ENCODE results near the gene SPEM2.

SPEM2 gene

GRCh38 chr17:7393613-7394451, 31.6 kb upstream of the SPEM2 start:
- Histone ChIP-seq H3K9me2 (ENCODE audit: low read depth, low read length) (no peaks in the 10 kb centered on the region), H3K27ac (ENCODE audit: low read depth, low read length, poor library complexity, severe bottlenecking) (no peak overlapping the region), H3K4me3 (ENCODE audit: low read depth, low read length, poor library complexity, severe bottlenecking) (peak overlapping the region; percentile 70), H3K4me2 (ENCODE audit: low read length) (peak overlapping the region; percentile 80), H3F3A (ENCODE audit: insufficient read depth, low read length) (no peaks in the 10 kb centered on the region), H3K36me3 (ENCODE audit: insufficient read depth, low read length) (no peaks in the 10 kb centered on the region; the same call in 1 of the 2 replicates), H3K9ac (ENCODE audit: low read length) (peak overlapping the region; percentile 61), H4K20me1 (ENCODE audit: insufficient read depth, low read length) (no peaks in the 10 kb centered on the region), H3K9me3 (ENCODE audit: low read length) (no peaks in the 10 kb centered on the region), H3K79me2 (ENCODE audit: insufficient read depth, low read length) (no peaks in the 10 kb centered on the region), H3K27me3 (ENCODE audit: insufficient read depth, low read length) (no peaks in the 10 kb centered on the region), H3K4me1 (ENCODE audit: insufficient read depth, low read length, severe bottlenecking) (peaks cover 15% of the 10 kb centered on the region), H2AFZ (ENCODE audit: low read length) (no peak overlapping the region)
- TF ChIP-seq CTCF (IDR thresholded peaks at IDR 0.05; ENCODE audit: low read length) (no peak), EZH2 (IDR thresholded peaks at IDR 0.05; ENCODE audit: borderline replicate concordance, low read length) (no peak)

- peak within 1 kb of the TSS; percentile 80 for H3K4me2 ChIP-seq (ENCODE audit: low read length)
- no peaks in the 10 kb centered on the region for H3F3A ChIP-seq (ENCODE audit: insufficient read depth, low read length)
- no peaks in the 10 kb centered on the region for H3K79me2 ChIP-seq (ENCODE audit: insufficient read depth, low read length)
- H2AFZ ChIP-seq (ENCODE audit: low read length) = no peak within 1 kb of the TSS
- no peaks in the 10 kb centered on the region for H3K9me3 ChIP-seq (ENCODE audit: low read length)
- peak within 1 kb of the TSS; percentile 61 for H3K9ac ChIP-seq (ENCODE audit: low read length)
- no peaks in the 10 kb centered on the region for H3K27me3 ChIP-seq (ENCODE audit: insufficient read depth, low read length)
- no peak within 1 kb of the TSS for H3K27ac ChIP-seq (ENCODE audit: low read depth, low read length, poor library complexity, severe bottlenecking)
- H3K9me2 ChIP-seq (ENCODE audit: low read depth, low read length) = no peaks in the 10 kb centered on the region
- H3K4me1 ChIP-seq (ENCODE audit: insufficient read depth, low read length, severe bottlenecking) = peaks cover 15% of the 10 kb centered on the region
- H3K4me3 ChIP-seq (ENCODE audit: low read depth, low read length, poor library complexity, severe bottlenecking) = peak within 1 kb of the TSS; percentile 70
- no peaks in the 10 kb centered on the region for H4K20me1 ChIP-seq (ENCODE audit: insufficient read depth, low read length)
- TF ChIP-seq CTCF (IDR thresholded peaks at IDR 0.05; ENCODE audit: low read length) = peak; percentile 33
- no peak for TF ChIP-seq EZH2 (IDR thresholded peaks at IDR 0.05; ENCODE audit: borderline replicate concordance, low read length)
- H3K36me3 ChIP-seq (ENCODE audit: insufficient read depth, low read length) = no peaks in the 10 kb centered on the region; the same call in 1 of the 2 replicates
Measured at GRCh38 chr17:7394452-7395191, 30.8 kb upstream of the SPEM2 start, which contains the start of gene PLSCR3. PLSCR3 (minus strand) TSS chr17:7394525; CDS start chr17:7394110, 415 bp downstream.

GRCh38 chr17:7396147-7396546, 29.3 kb upstream of the SPEM2 start:
- no peak for TF ChIP-seq CTCF (IDR thresholded peaks at IDR 0.05; ENCODE audit: low read length)
- TF ChIP-seq EZH2 (IDR thresholded peaks at IDR 0.05; ENCODE audit: borderline replicate concordance, low read length) = no peak
- Histone ChIP-seq H3K9ac (ENCODE audit: low read length) (no peak overlapping the region), H3K9me2 (ENCODE audit: low read depth, low read length) (no peaks in the 10 kb centered on the region)

More at GRCh38 chr17:7396147-7396546, 29.3 kb upstream of the SPEM2 start:
- peaks cover 15% of the 10 kb centered on the region for H3K4me1 ChIP-seq (ENCODE audit: insufficient read depth, low read length, severe bottlenecking)
- no peak overlapping the region for H2AFZ ChIP-seq (ENCODE audit: low read length)
- no peaks in the 10 kb centered on the region for H3F3A ChIP-seq (ENCODE audit: insufficient read depth, low read length)
- H3K4me3 ChIP-seq (ENCODE audit: low read depth, low read length, poor library complexity, severe bottlenecking) = no peak overlapping the region
- no peak overlapping the region for H3K4me2 ChIP-seq (ENCODE audit: low read length)
- no peaks in the 10 kb centered on the region; the same call in 1 of the 2 replicates for H3K36me3 ChIP-seq (ENCODE audit: insufficient read depth, low read length)
- H3K9me3 ChIP-seq (ENCODE audit: low read length) = no peaks in the 10 kb centered on the region
- no peak overlapping the region for H3K27ac ChIP-seq (ENCODE audit: low read depth, low read length, poor library complexity, severe bottlenecking)
- H4K20me1 ChIP-seq (ENCODE audit: insufficient read depth, low read length) = no peaks in the 10 kb centered on the region
- no peaks in the 10 kb centered on the region for H3K79me2 ChIP-seq (ENCODE audit: insufficient read depth, low read length)
- no peaks in the 10 kb centered on the region for H3K27me3 ChIP-seq (ENCODE audit: insufficient read depth, low read length)

All from OCI-LY1 (cell line).